ENCODE measurements around the gene PAX8.

DNA sequence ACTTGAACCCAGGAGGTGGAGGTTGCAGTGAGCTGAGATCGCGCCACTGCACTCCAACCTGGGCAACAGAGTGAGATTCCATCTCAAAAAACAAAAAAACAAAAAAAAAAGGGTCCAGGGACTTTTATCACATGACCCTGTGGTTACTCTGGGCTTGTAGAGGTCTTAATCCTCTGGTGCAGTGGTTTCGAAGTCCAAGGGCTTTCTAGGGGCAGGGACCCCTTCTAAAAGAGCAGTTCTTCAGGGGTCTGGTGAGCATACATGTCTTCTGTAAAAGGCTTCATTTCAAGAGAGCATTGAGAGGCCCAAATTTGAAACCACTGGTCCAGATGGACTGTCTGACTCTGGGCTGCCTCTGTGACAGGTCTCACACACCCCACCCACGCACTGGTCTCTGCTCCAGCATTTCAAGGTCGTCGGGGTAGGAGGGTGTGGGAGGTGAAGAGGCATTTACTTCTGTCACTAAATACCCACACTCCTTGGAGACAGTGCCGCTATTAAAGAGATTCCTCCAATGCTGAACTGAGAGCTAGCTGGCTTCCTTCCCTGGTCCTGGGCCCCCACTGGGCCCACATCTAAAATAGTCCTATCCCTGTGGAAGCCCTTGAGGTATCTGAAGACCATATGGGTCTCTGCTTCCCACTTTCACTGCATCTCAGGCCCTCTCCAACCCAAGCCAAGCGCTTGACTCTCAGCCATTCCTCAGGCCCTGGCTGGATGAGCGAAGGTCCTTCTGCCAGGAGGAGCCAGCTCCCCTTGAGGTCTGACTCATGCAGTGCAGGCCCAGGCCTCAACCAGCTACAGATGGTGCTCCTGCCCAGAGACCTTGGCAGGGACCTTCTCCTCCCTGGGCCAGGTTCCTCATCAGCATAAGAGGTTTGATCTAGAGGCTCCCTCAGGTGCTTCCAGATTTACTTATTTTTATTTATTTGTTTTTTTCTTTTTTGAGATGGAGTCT is 44.8 kb downstream of the PAX8 start:
- TF ChIP-seq CTCF (IDR thresholded peaks at IDR 0.05; ENCODE audit: low read depth, low read length) (no peak), EZH2phosphoT487 (IDR thresholded peaks at IDR 0.05; ENCODE audit: low read depth) (no peak)
